NCI-H2029 (cell line): Measurements from ENCODE around the gene ITPR1.

Experiments
- DNase-seq: peaks from one replicate; lab custom pipeline; 2025; lab: John Stamatoyannopoulos, UW

ITPR1 gene

GRCh38 chr3:4855676-4856075 lies 362.5 kb downstream of the ITPR1 start:
- DNase-seq = no peak

- no peak for DNase-seq
These were observed 363.0 kb downstream of the ITPR1 start for GRCh38 chr3:4856136-4856535.

- no peak for DNase-seq
These were observed 363.4 kb downstream of the ITPR1 start for GRCh38 chr3:4856564-4856963.

GRCh38 chr3:4856986-4857385 lies 363.8 kb downstream of the ITPR1 start:
- no peak for DNase-seq

GRCh38 chr3:4859788-4860187 lies 366.6 kb downstream of the ITPR1 start:
- DNase-seq = no peak

GRCh38 chr3:4862973-4863372 lies 369.8 kb downstream of the ITPR1 start:
- no peak for DNase-seq

- no peak for DNase-seq
These were observed 371.4 kb downstream of the ITPR1 start for GRCh38 chr3:4864503-4864902.

- DNase-seq = peak; percentile 58
These were observed 372.6 kb downstream of the ITPR1 start for GRCh38 chr3:4865714-4866113.

- no peak for DNase-seq
These were observed 373.7 kb downstream of the ITPR1 start for GRCh38 chr3:4866866-4867265.

- no peak for DNase-seq
These were observed 384.1 kb downstream of the ITPR1 start for GRCh38 chr3:4877173-4877787.

- DNase-seq = no peak
These were observed 387.7 kb downstream of the ITPR1 start for GRCh38 chr3:4880850-4881249.

GRCh38 chr3:4882548-4882947 lies 389.4 kb downstream of the ITPR1 start:
- DNase-seq = no peak

- no peak for DNase-seq
These were observed 389.9 kb downstream of the ITPR1 start for GRCh38 chr3:4883011-4883410.

- DNase-seq = no peak
These were observed 391.7 kb downstream of the ITPR1 start for GRCh38 chr3:4884888-4885287.

GRCh38 chr3:4885316-4885715 lies 392.2 kb downstream of the ITPR1 start:
- no peak for DNase-seq

- no peak for DNase-seq
These were observed 393.3 kb downstream of the ITPR1 start for GRCh38 chr3:4886448-4886847.

- DNase-seq = no peak
These were observed 394.0 kb downstream of the ITPR1 start for GRCh38 chr3:4887177-4887576.

GRCh38 chr3:4888913-4889846 lies 396.0 kb downstream of the ITPR1 start:
- DNase-seq = no peak

GRCh38 chr3:4889896-4890295 lies 396.7 kb downstream of the ITPR1 start:
- DNase-seq = no peak

- DNase-seq = no peak
These were observed 401.9 kb downstream of the ITPR1 start for GRCh38 chr3:4894891-4895530.

- DNase-seq = no peak
These were observed 402.7 kb downstream of the ITPR1 start for GRCh38 chr3:4895838-4896237.
